Measurements from ENCODE around the gene HCN2.

Gene HCN2

DNA sequence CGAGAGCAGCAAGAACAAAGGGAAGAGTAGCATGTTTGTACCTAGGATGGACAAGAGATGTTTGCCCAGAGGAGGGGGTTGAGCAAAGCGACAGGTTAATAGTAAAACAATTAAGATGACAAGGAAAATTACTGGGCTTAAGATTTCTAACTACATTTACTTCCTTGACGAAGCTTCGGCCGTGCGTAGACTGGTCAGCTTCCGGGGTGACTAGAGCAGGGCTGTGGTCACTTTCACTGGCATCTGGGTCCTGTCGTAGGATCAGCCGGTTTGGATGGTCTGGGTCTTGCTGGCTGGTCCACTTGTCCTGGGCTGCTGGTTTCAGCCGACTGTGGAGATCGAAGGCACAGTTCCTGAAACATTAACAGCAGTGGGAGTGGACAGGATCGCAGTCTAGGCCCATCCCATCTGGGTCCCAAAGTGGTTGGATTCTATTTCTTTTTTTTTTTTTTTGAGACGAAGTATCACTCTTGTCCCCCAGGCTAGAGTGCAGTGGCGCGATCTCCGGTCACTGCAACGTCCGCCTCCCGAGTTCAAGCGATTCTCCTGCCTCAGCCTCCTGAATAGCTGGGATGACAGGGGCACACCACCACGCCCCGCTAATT is 22.3 kb upstream of the HCN2 start:
- no peak for DNase-seq (ENCODE audit: low read depth, low spot score)
- Histone ChIP-seq H3K36me3 (ENCODE audit: insufficient read depth, low read length) (no peaks in the 10 kb centered on the region), H3K9me3 (ENCODE audit: low read depth, low read length) (no peaks in the 10 kb centered on the region), H3K4me3 (peak overlapping the region; percentile 69), H3K27ac (peak overlapping the region; percentile 94), H3K9ac (ENCODE audit: insufficient read length) (peak overlapping the region; percentile 50)
- TF ChIP-seq FOXP2 (optimal IDR thresholded peaks at IDR 0.05; ENCODE audit: control extremely low read depth, extremely low read length, insufficient read depth), result no peak
- TF ChIP-seq EZH2 (IDR thresholded peaks at IDR 0.05), result no peak
- TF ChIP-seq POLR2AphosphoS5 (IDR thresholded peaks at IDR 0.05; ENCODE audit: borderline replicate concordance, low read depth, low read length), result no peak

GRCh38 chr19:570251-570686 is 19.4 kb upstream of the HCN2 start:
- no peak for DNase-seq (ENCODE audit: low read depth, low spot score)
- Histone ChIP-seq H3K4me3 (no peak overlapping the region), H3K9ac (ENCODE audit: insufficient read length) (no peak overlapping the region), H3K9me3 (ENCODE audit: low read depth, low read length) (no peaks in the 10 kb centered on the region), H3K36me3 (ENCODE audit: insufficient read depth, low read length) (no peaks in the 10 kb centered on the region), H3K27ac (peak overlapping the region; percentile 72; the same call in 1 of the 2 replicates)
- TF ChIP-seq EZH2 (IDR thresholded peaks at IDR 0.05), result no peak
- no peak for TF ChIP-seq FOXP2 (optimal IDR thresholded peaks at IDR 0.05; ENCODE audit: control extremely low read depth, extremely low read length, insufficient read depth)
- TF ChIP-seq POLR2AphosphoS5 (IDR thresholded peaks at IDR 0.05; ENCODE audit: borderline replicate concordance, low read depth, low read length), result no peak

- H3K9ac ChIP-seq (ENCODE audit: insufficient read length), result peak overlapping the region; percentile 72
- H3K4me3 ChIP-seq, result peak overlapping the region; percentile 75
- TF ChIP-seq FOXP2 (optimal IDR thresholded peaks at IDR 0.05; ENCODE audit: control extremely low read depth, extremely low read length, insufficient read depth), result no peak
- 0 out of 2 replicates have a peak, but pooled peaks have one; percentile 23 for TF ChIP-seq POLR2AphosphoS5 (IDR thresholded peaks at IDR 0.05; ENCODE audit: borderline replicate concordance, low read depth, low read length)
- no peak for TF ChIP-seq EZH2 (IDR thresholded peaks at IDR 0.05)
- no peaks in the 10 kb centered on the region for H3K36me3 ChIP-seq (ENCODE audit: insufficient read depth, low read length)
- peak overlapping the region; percentile 98 for H3K27ac ChIP-seq
- no peak for DNase-seq (ENCODE audit: low read depth, low spot score)
- no peaks in the 10 kb centered on the region for H3K9me3 ChIP-seq (ENCODE audit: low read depth, low read length)
Observed at GRCh38 chr19:570937-571565, 18.6 kb upstream of the HCN2 start.

DNA sequence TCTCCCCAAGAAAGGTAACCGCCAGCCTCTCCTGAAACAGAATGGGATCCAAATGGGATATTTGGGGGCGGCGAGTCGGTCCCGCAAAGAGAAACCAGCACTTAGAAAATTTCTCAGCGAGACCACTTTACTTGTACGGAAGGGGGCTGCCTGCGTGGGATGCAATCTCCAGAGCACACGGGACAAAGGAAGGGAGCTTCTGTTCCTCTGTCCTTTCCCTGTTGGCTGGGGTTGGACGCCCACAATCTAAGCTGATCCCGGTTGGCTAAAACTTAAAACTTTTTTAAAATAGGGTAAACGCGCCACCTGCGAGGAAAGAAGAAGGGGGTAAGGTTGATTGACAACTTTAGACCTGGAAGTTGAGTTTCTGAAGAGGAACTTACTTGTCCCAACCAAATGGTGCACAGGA is 18.1 kb upstream of the HCN2 start:
- no peaks in the 10 kb centered on the region for H3K36me3 ChIP-seq (ENCODE audit: insufficient read depth, low read length)
- peak overlapping the region; percentile 72 for H3K9ac ChIP-seq (ENCODE audit: insufficient read length)
- H3K4me3 ChIP-seq, result peak overlapping the region; percentile 75
- no peaks in the 10 kb centered on the region for H3K9me3 ChIP-seq (ENCODE audit: low read depth, low read length)
- peak overlapping the region; percentile 98 for H3K27ac ChIP-seq
- no peak for DNase-seq (ENCODE audit: low read depth, low spot score)
- TF ChIP-seq EZH2 (IDR thresholded peaks at IDR 0.05) (no peak), POLR2AphosphoS5 (IDR thresholded peaks at IDR 0.05; ENCODE audit: borderline replicate concordance, low read depth, low read length) (no peak), FOXP2 (optimal IDR thresholded peaks at IDR 0.05; ENCODE audit: control extremely low read depth, extremely low read length, insufficient read depth) (no peak)

DNA sequence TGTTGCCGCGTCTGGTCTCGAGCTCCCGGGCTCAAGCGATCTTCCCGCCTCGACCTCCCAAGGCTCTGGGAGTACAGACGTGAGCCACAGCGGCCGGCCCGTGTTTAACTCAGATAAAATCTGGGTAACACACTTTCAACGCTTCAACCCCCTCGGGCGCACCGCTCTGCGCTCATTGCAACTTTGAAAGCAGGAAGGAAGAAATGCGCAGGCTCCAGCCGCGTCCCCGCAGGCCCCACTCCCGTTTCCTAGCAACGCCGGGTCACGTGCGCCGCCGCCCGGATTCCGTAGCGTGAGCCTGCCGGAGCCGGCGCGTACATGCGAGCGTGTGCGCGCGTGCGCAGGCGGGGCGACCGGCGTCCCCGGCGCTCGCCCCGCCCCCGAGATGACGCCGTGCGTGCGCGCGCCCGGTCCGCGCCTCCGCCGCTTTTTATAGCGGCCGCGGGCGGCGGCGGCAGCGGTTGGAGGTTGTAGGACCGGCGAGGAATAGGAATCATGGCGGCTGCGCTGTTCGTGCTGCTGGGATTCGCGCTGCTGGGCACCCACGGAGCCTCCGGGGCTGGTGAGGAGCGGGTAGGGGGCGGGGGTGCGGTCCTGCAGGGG is 17.4 kb upstream of the HCN2 start, which contains the start of gene BSG:
Gene BSG, plus strand, starts transcription at position 457 of the 603 bp plus-strand sequence. Its CDS starts 39 bp downstream, at position 496.
- peak within 1 kb of the TSS; percentile 98 for H3K27ac ChIP-seq
- TF ChIP-seq POLR2AphosphoS5 (IDR thresholded peaks at IDR 0.05; ENCODE audit: borderline replicate concordance, low read depth, low read length) (peak; percentile 97), FOXP2 (optimal IDR thresholded peaks at IDR 0.05; ENCODE audit: control extremely low read depth, extremely low read length, insufficient read depth) (no peak), EZH2 (IDR thresholded peaks at IDR 0.05) (no peak)

GRCh38 chr19:572743-573518 is 16.8 kb upstream of the HCN2 start:
- Histone ChIP-seq H3K36me3 (ENCODE audit: insufficient read depth, low read length) (peaks cover 4% of the 10 kb centered on the region; the same call in 1 of the 2 replicates), H3K4me3 (peak overlapping the region; percentile 97), H3K9me3 (ENCODE audit: low read depth, low read length) (no peaks in the 10 kb centered on the region), H3K9ac (ENCODE audit: insufficient read length) (peak overlapping the region; percentile 94), H3K27ac (peak overlapping the region; percentile 72)
- DNase-seq (ENCODE audit: low read depth, low spot score), result no peak
- no peak for TF ChIP-seq EZH2 (IDR thresholded peaks at IDR 0.05)
- TF ChIP-seq FOXP2 (optimal IDR thresholded peaks at IDR 0.05; ENCODE audit: control extremely low read depth, extremely low read length, insufficient read depth), result no peak
- no peak for TF ChIP-seq POLR2AphosphoS5 (IDR thresholded peaks at IDR 0.05; ENCODE audit: borderline replicate concordance, low read depth, low read length)

More for the DNA sequence above, 17.4 kb upstream of the HCN2 start, which contains the start of gene BSG:
- Histone ChIP-seq H3K36me3 (ENCODE audit: insufficient read depth, low read length) (no peaks in the 10 kb centered on the region), H3K9ac (ENCODE audit: insufficient read length) (peak within 1 kb of the TSS; percentile 94), H3K4me3 (peak within 1 kb of the TSS; percentile 97), H3K9me3 (ENCODE audit: low read depth, low read length) (no peaks in the 10 kb centered on the region)
- peak; percentile 96 for DNase-seq (ENCODE audit: low read depth, low spot score)

DNA sequence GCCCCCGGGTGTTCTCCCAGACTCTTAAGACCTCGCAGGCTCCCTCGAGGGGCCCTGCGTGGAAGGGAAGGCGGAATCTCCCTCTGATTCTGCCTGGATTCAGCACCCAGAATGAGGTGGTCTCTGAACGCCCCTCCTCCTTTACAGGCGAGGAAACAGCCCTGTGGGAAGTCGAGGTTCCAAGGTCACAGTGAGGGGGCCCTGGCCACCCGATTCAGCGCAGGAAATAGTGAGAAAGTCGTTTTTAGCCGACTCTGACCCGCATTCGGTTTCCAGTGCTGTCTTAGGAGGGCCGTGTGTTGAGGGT is 16.2 kb upstream of the HCN2 start:
- TF ChIP-seq EZH2 (IDR thresholded peaks at IDR 0.05) (no peak), POLR2AphosphoS5 (IDR thresholded peaks at IDR 0.05; ENCODE audit: borderline replicate concordance, low read depth, low read length) (peak; percentile 20; the same call in 1 of the 2 replicates)
- peak overlapping the region; percentile 97 for H3K4me3 ChIP-seq
- H3K9ac ChIP-seq (ENCODE audit: insufficient read length), result peak overlapping the region; percentile 94
- no peaks in the 10 kb centered on the region for H3K9me3 ChIP-seq (ENCODE audit: low read depth, low read length)
- DNase-seq (ENCODE audit: low read depth, low spot score), result no peak
- H3K27ac ChIP-seq, result peak overlapping the region; percentile 72
- H3K36me3 ChIP-seq (ENCODE audit: insufficient read depth, low read length), result peaks cover 5% of the 10 kb centered on the region; the same call in 1 of the 2 replicates

All from SK-N-MC (cell line).